Endothelial cell of umbilical vein (primary cell): ENCODE data around the gene RASGRF2. TPM values are rescaled to one million over a fixed set of nuclear protein-coding genes. Genes with fewer than 3 reads are reported as not detected.

Experiments
- BruUV-seq: library from RNA; stranded (reverse); fragments of 400-500 nt; replicated peaks from 2 replicates; lab custom pipeline; 2021; lab: Mats Ljungman, UMichigan
- CTCF ChIA-PET: fragments of 300-600, 350-600 bp; sonication (Branson Sonifier 250); formaldehyde crosslinking; loops from one replicate; lab custom pipeline; 2021; ENCODE audit warnings: antibody characterized with exemption, inconsistent platforms; lab: Charles Lee
- POLR2A ChIA-PET: fragments of 300-600, 350-600 bp; sonication (Branson Sonifier 250); formaldehyde crosslinking; loops from one replicate; lab custom pipeline; 2021; ENCODE audit warnings: antibody characterized with exemption, inconsistent platforms; lab: Charles Lee
- DNase-seq: peaks from one replicate; pipeline ENCODE4 v3.0.0-alpha.2; 2011; ENCODE audit warnings: low read depth, low spot score
- FAIRE-seq: peaks from 2 replicates; lab custom pipeline; 2011; peaks lifted over from hg19 to GRCh38; lab: Jason Lieb, UNC
- H2AFZ ChIP-seq: 2 replicates; pipeline ENCODE4 v1.6.0; 2012; ENCODE audit warnings: low read depth, low read length, control low read depth, inconsistent platforms
- H3K27ac ChIP-seq: 2 replicates; pipeline ENCODE4 v1.5.1; 2011; ENCODE audit warnings: low read depth, mild to moderate bottlenecking, control low read depth, low read length, moderate library complexity; ENCODE audit not compliant: insufficient read depth
- H3K27me3 ChIP-seq, 2 experiments: 2 replicates each; pipeline versions ENCODE4 v1.6.0 to v1.6.1; 2011; ENCODE audit warnings: low read length in 2 of 2, mixed read lengths in 1 of 2; ENCODE audit not compliant: control insufficient read depth in 2 of 2, insufficient read depth in 2 of 2
- H3K36me3 ChIP-seq, 2 experiments: 2 replicates in 1 of 2; 3 replicates in 1 of 2; pipeline ENCODE4 v1.5.1; 2011; ENCODE audit warnings: low read length in 2 of 2, mild to moderate bottlenecking in 1 of 2, moderate library complexity in 1 of 2; ENCODE audit not compliant: control insufficient read depth in 2 of 2, insufficient read depth in 2 of 2; ENCODE audit errors: extremely low read depth in 1 of 2
- H3K4me1 ChIP-seq: 3 replicates; pipeline ENCODE4 v1.5.1; 2011; ENCODE audit warnings: mild to moderate bottlenecking, low read length; ENCODE audit not compliant: control insufficient read depth, insufficient read depth; ENCODE audit errors: extremely low read depth
- H3K4me2 ChIP-seq: 2 replicates; pipeline ENCODE4 v1.6.1; 2011; ENCODE audit warnings: low read length, control low read depth, mixed read lengths; ENCODE audit not compliant: insufficient read depth
- H3K4me3 ChIP-seq, 3 experiments: fragments of 200-600 bp in 1 of 3; sonication (generic), shearing (Covaris generic) in 1 of 3; replicated peaks in 1 of 3; 2 replicates each; pipeline ENCODE4 v1.5.1; 2011 to 2016; ENCODE audit warnings: control low read depth in 3 of 3, low read length in 3 of 3, mild to moderate bottlenecking in 2 of 3, inconsistent platforms in 1 of 3, low read depth in 1 of 3, moderate library complexity in 1 of 3; ENCODE audit not compliant: insufficient read depth in 1 of 3
- H3K79me2 ChIP-seq: 2 replicates; pipeline ENCODE4 v1.6.0; 2012; ENCODE audit warnings: low read length, inconsistent platforms; ENCODE audit not compliant: control insufficient read depth, insufficient read depth
- H3K9ac ChIP-seq: replicated peaks from 2 replicates; pipeline ENCODE3; 2011; ENCODE audit warnings: low read length, control low read depth; ENCODE audit not compliant: insufficient read depth; ENCODE audit errors: extremely low read depth
- H3K9me1 ChIP-seq: replicated peaks from 3 replicates; pipeline ENCODE4 v1.6.0; 2011; ENCODE audit warnings: mild to moderate bottlenecking, low read length; ENCODE audit not compliant: control insufficient read depth, insufficient read depth; ENCODE audit errors: extremely low read depth
- H3K9me3 ChIP-seq: replicated peaks from 2 replicates; pipeline ENCODE4 v1.5.1; 2012; ENCODE audit warnings: low read length, inconsistent platforms; ENCODE audit not compliant: control insufficient read depth, insufficient read depth
- H4K20me1 ChIP-seq: replicated peaks from 2 replicates; pipeline ENCODE3; 2011; ENCODE audit warnings: mild to moderate bottlenecking, low read length; ENCODE audit not compliant: control insufficient read depth, insufficient read depth; ENCODE audit errors: extremely low read depth
- EZH2 ChIP-seq: IDR thresholded peaks from 2 replicates; pipeline ENCODE4 v1.6.1; 2012; ENCODE audit warnings: borderline replicate concordance, low read depth, mild to moderate bottlenecking, moderate library complexity, low read length, inconsistent platforms; ENCODE audit not compliant: severe bottlenecking
- FOS ChIP-seq: IDR thresholded peaks from 2 replicates; pipeline ENCODE4 v1.6.1; 2011; ENCODE audit warnings: mild to moderate bottlenecking, low read length, moderate library complexity, borderline replicate concordance; ENCODE audit not compliant: insufficient read depth
- GATA2 ChIP-seq: IDR thresholded peaks from 2 replicates; pipeline ENCODE4 v1.7.0; 2011; ENCODE audit warnings: low read depth, mild to moderate bottlenecking, moderate library complexity, mixed read lengths, low read length; ENCODE audit not compliant: insufficient read length, insufficient read depth
- JUN ChIP-seq: IDR thresholded peaks from 2 replicates; pipeline ENCODE4 v1.6.1; 2011; ENCODE audit warnings: borderline replicate concordance, low read depth; ENCODE audit not compliant: insufficient read length, insufficient read depth
- MAX ChIP-seq: IDR thresholded peaks from 2 replicates; pipeline ENCODE4 v1.6.1; 2011; ENCODE audit not compliant: insufficient read depth, insufficient read length
- MYC ChIP-seq: IDR thresholded peaks from one replicate; pipeline ENCODE4 v1.6.1; 2011; ENCODE audit warnings: mild to moderate bottlenecking, low read depth, low read length
- POLR2A ChIP-seq: IDR thresholded peaks from 2 replicates; pipeline ENCODE4 v1.6.1; 2012; ENCODE audit warnings: low read depth, mild to moderate bottlenecking, control low read depth, low read length
- POLR2AphosphoS5 ChIP-seq: IDR thresholded peaks from 2 replicates; pipeline ENCODE4 v1.6.1; 2012; ENCODE audit warnings: low read depth, mild to moderate bottlenecking, control low read depth, low read length, moderate library complexity; ENCODE audit not compliant: insufficient read depth
- dilution Hi-C: fragments of 300-500 bp; cut with MboI; formaldehyde crosslinking; loops from one replicate; pipeline ENCODE4 v1.15.0; 2019; ENCODE audit warnings: low sequenced_read_pairs; ENCODE audit not compliant: extremely low pct_ligation_motif_present
- intact Hi-C: fragments of 100-400 bp; cut with micrococcal nuclease; formaldehyde crosslinking; loops from one replicate; pipeline ENCODE4 v1.10.0; 2022
- polyA plus RNA-seq, 4 experiments: library from polyadenylated mRNA; depleted of rRNA in 3 of 4; stranded (reverse) in 3 of 4; unstranded in 1 of 4; fragments of >200 nt; gene quantifications; 2 replicates each; pipeline versions ENCODE4 v1.2.1 to v1.2.3, GENCODE V29; 2011 to 2012; ENCODE audit warnings: missing spikeins in 1 of 4
- total RNA-seq: library from RNA; stranded (reverse); gene quantifications from 2 replicates; pipeline ENCODE4 v1.2.3, GENCODE V29; 2021
- TF ChIP-seq, protein P1 (sequence below), 2 donors: IDR thresholded peaks; 1 replicate in 1 of 2; 2 replicates in 1 of 2; pipeline ENCODE4 v1.5.1; 2011; ENCODE audit warnings: low read length in 2 of 2, mild to moderate bottlenecking in 2 of 2, moderate library complexity in 2 of 2, control low read depth in 1 of 2, inconsistent platforms in 1 of 2, low read depth in 1 of 2; ENCODE audit not compliant: insufficient read depth in 1 of 2; ENCODE audit errors: extremely low read depth in 1 of 2

Gene RASGRF2
- total and polyA plus RNA-seq, 2 donors (not counting 3 experiments of a cell fraction or from before 2014, with no cell fraction given) = 0.41 to 4.0 TPM

- Histone ChIP-seq H3K4me3 (no peak overlapping the region), H3K9me3 (no peaks in the 10 kb centered on the region), H3K79me2 (no peaks in the 10 kb centered on the region), H3K9ac (no peak overlapping the region), H3K4me1 (no peaks in the 10 kb centered on the region), H3K27ac (no peak overlapping the region), H3K4me2 (no peak overlapping the region), H3K36me3 (no peaks in the 10 kb centered on the region), H3K27me3 (no peaks in the 10 kb centered on the region), H3K9me1 (no peaks in the 10 kb centered on the region), H2AFZ (no peak overlapping the region), H4K20me1 (no peaks in the 10 kb centered on the region)
- DNase-seq = peak; percentile 17
- FAIRE-seq = peak; percentile 63
- ChIA-PET POLR2A (no interaction called here), CTCF (interaction anchor here (1.3 to 2.3 kb wide), 2 partner anchors 24 to 172 kb away, joined by 3 to 22 read pairs; partner anchors contain the start of gene RASGRF2)
- no TSS peak for BruUV-seq
- intact Hi-C loops (no loop called here), dilution Hi-C loops (no loop called here)
- no peak for TF ChIP-seq JUN
- TF ChIP-seq, protein P1, sequence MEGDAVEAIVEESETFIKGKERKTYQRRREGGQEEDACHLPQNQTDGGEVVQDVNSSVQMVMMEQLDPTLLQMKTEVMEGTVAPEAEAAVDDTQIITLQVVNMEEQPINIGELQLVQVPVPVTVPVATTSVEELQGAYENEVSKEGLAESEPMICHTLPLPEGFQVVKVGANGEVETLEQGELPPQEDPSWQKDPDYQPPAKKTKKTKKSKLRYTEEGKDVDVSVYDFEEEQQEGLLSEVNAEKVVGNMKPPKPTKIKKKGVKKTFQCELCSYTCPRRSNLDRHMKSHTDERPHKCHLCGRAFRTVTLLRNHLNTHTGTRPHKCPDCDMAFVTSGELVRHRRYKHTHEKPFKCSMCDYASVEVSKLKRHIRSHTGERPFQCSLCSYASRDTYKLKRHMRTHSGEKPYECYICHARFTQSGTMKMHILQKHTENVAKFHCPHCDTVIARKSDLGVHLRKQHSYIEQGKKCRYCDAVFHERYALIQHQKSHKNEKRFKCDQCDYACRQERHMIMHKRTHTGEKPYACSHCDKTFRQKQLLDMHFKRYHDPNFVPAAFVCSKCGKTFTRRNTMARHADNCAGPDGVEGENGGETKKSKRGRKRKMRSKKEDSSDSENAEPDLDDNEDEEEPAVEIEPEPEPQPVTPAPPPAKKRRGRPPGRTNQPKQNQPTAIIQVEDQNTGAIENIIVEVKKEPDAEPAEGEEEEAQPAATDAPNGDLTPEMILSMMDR (IDR thresholded peaks at IDR 0.05; ENCODE audit: extremely low read depth in 1 of 2, insufficient read depth in 1 of 2, low read depth in 1 of 2, low read length in 2 of 2) = peak in 1 of 2 donors; percentile 7
Observed at GRCh38 chr5:80935811-80936385, 24.3 kb upstream of the RASGRF2 start.

GRCh38 chr5:80936881-80937280, 23.3 kb upstream of the RASGRF2 start:
- FAIRE-seq (no peak), DNase-seq (no peak)
- Histone ChIP-seq H3K27ac (no peak overlapping the region), H3K4me2 (no peak overlapping the region), H3K9ac (no peak overlapping the region), H3K9me3 (no peaks in the 10 kb centered on the region), H3K4me1 (no peaks in the 10 kb centered on the region), H3K79me2 (no peaks in the 10 kb centered on the region), H2AFZ (no peak overlapping the region), H3K36me3 (no peaks in the 10 kb centered on the region), H4K20me1 (no peaks in the 10 kb centered on the region), H3K27me3 (no peaks in the 10 kb centered on the region), H3K9me1 (no peaks in the 10 kb centered on the region), H3K4me3 (no peak overlapping the region)
- intact Hi-C loops = no loop called here
- dilution Hi-C loops = no loop called here
- ChIA-PET CTCF (interaction anchor here (1.3 to 2.3 kb wide), 2 partner anchors 23 to 171 kb away, joined by 3 to 22 read pairs; partner anchors contain the start of gene RASGRF2), POLR2A (no interaction called here)
- no TSS peak for BruUV-seq
- TF ChIP-seq POLR2A (no peak), JUN (no peak), FOS (no peak), MAX (no peak), POLR2AphosphoS5 (no peak), GATA2 (no peak), EZH2 (no peak), MYC (no peak)
- TF ChIP-seq, protein P1 (IDR thresholded peaks at IDR 0.05; ENCODE audit: extremely low read depth in 1 of 2, insufficient read depth in 1 of 2, low read depth in 1 of 2, low read length in 2 of 2) = no peak
